ACC112 (cell line): ENCODE data around the gene IFFO2.

Experiments used
- H2AFZ ChIP-seq: fragments of 200-600 bp; sonication (generic); one replicate; pipeline ENCODE4 v1.6.0; 2017; ENCODE audit warnings: antibody characterized with exemption, low read length; ENCODE audit not compliant: unreplicated experiment
- H3K27ac ChIP-seq: fragments of 200-600 bp; sonication (generic); 2 replicates; pipeline ENCODE4 v1.5.1; 2014; ENCODE audit warnings: low read depth, mild to moderate bottlenecking, antibody characterized with exemption, low read length, moderate library complexity
- H3K27me3 ChIP-seq: fragments of 200-600 bp; sonication (generic); 2 replicates; pipeline ENCODE4 v1.6.1; 2014; ENCODE audit warnings: mild to moderate bottlenecking, antibody characterized with exemption, low read length, moderate library complexity, mixed read lengths; ENCODE audit not compliant: insufficient read depth
- H3K36me3 ChIP-seq: fragments of 200-600 bp; sonication (generic); 2 replicates; pipeline ENCODE4 v1.6.1; 2016; ENCODE audit warnings: mild to moderate bottlenecking, antibody characterized with exemption, low read length, moderate library complexity, mixed read lengths; ENCODE audit not compliant: insufficient read depth
- H3K4me1 ChIP-seq: fragments of 200-600 bp; sonication (generic); one replicate; pipeline ENCODE4 v1.6.1; 2016; ENCODE audit warnings: low read length, mixed read lengths; ENCODE audit not compliant: insufficient read depth, unreplicated experiment, control insufficient read depth
- H3K4me3 ChIP-seq: fragments of 200-600 bp; sonication (generic); 2 replicates; pipeline ENCODE4 v1.5.1; 2014; ENCODE audit warnings: mild to moderate bottlenecking, low read depth, low read length
- H3K79me2 ChIP-seq: fragments of 200-600 bp; sonication (generic); one replicate; pipeline ENCODE4 v1.6.0; 2016; ENCODE audit warnings: low read length; ENCODE audit not compliant: control insufficient read depth, unreplicated experiment, insufficient read depth

IFFO2 gene

GRCh38 chr1:18859560-18859959 is 96.9 kb downstream of the IFFO2 start, which contains the start of gene TAS1R2:
Gene TAS1R2 (minus strand): TSS chr1:18859660. CDS start chr1:18859660, 0 bp downstream.
- no peaks in the 10 kb centered on the region for H3K36me3 ChIP-seq
- peaks cover 10% of the 10 kb centered on the region for H3K27me3 ChIP-seq
- H3K79me2 ChIP-seq: no peaks in the 10 kb centered on the region
- H3K4me3 ChIP-seq: no peak within 1 kb of the TSS
- H3K27ac ChIP-seq: no peak within 1 kb of the TSS
- no peaks in the 10 kb centered on the region for H3K4me1 ChIP-seq
- no peak within 1 kb of the TSS for H2AFZ ChIP-seq

- Histone ChIP-seq H3K4me3 (no peak overlapping the region), H3K4me1 (no peaks in the 10 kb centered on the region), H2AFZ (no peak overlapping the region), H3K27ac (no peak overlapping the region), H3K79me2 (no peaks in the 10 kb centered on the region), H3K27me3 (peaks cover 14% of the 10 kb centered on the region), H3K36me3 (no peaks in the 10 kb centered on the region)
Measured at GRCh38 chr1:18858070-18858688, 98.3 kb downstream of the IFFO2 start.

DNA sequence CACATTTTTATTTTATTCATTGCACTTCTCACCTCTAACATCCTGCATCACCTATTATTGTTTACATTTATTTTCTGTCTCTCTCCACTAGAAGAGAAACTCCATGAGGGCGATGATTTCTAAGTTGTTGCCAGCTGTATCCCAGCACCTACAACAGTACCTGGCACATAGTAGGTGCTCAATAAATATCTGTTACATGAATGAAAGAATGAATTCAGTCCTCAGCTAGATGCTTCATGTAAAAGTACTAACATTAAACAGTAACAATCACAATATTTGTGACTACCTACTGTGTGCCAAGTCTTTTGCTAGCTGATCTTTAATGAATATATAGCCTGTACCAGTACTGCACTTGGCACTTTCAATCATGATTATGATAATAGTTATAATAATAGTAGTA is 100.0 kb downstream of the IFFO2 start:
- no peak overlapping the region for H2AFZ ChIP-seq
- no peaks in the 10 kb centered on the region for H3K79me2 ChIP-seq
- no peak overlapping the region for H3K4me3 ChIP-seq
- H3K4me1 ChIP-seq: no peaks in the 10 kb centered on the region
- no peaks in the 10 kb centered on the region for H3K36me3 ChIP-seq
- no peak overlapping the region for H3K27ac ChIP-seq
- H3K27me3 ChIP-seq: peaks cover 26% of the 10 kb centered on the region

GRCh38 chr1:18855573-18855972 is 100.9 kb downstream of the IFFO2 start:
- Histone ChIP-seq H2AFZ (no peak overlapping the region), H3K79me2 (no peaks in the 10 kb centered on the region), H3K4me1 (no peaks in the 10 kb centered on the region)

DNA sequence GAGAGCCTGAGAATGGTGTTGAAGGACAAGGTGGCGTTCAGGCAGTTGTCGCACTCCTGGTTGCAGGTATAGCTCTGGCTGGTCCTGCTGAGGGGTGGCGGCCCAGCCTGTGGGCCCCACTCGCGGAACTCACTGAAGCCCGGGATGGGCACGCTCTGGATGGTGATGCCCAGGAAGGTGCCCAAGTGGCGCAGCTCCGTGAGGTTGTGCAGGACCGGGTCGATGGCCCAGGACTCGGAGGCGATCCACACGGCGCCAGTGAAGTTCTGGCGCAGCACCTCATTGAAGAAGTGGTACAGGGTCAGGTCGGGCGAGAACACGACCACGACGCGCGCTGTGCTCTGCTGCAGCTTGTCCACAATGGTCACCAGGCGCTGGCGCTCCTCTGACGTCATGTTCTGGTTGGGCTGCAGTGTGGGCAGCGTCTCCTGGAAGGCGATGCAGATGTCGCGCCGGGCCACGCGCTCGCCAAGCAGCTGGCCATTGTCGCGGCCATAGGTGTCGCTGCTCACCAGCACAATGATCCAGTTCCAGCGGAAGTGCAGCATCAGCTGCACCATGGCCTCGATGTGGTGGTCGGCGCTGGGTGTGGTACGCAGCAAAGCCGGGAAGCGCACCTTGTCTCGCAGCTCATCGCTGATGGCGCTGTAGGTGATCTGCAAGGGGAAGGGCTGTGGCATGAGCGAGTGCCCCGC is 102.0 kb downstream of the IFFO2 start:
- H3K36me3 ChIP-seq: no peaks in the 10 kb centered on the region
- no peaks in the 10 kb centered on the region for H3K79me2 ChIP-seq
- no peak overlapping the region for H2AFZ ChIP-seq
- no peaks in the 10 kb centered on the region for H3K4me1 ChIP-seq
- no peak overlapping the region for H3K4me3 ChIP-seq
- peaks cover 33% of the 10 kb centered on the region for H3K27me3 ChIP-seq
- no peak overlapping the region for H3K27ac ChIP-seq

More at GRCh38 chr1:18855573-18855972, 100.9 kb downstream of the IFFO2 start:
- H3K27ac ChIP-seq: no peak overlapping the region
- H3K27me3 ChIP-seq: peaks cover 23% of the 10 kb centered on the region
- no peaks in the 10 kb centered on the region for H3K36me3 ChIP-seq
- H3K4me3 ChIP-seq: no peak overlapping the region
